H1 (cell line): ENCODE data around the gene MADD. TPM values are rescaled to one million over a fixed set of nuclear protein-coding genes. Genes with fewer than 3 reads are reported as not detected.

Experiments
- CTCF ChIA-PET: fragments of 300-600 bp; sonication (Branson Sonifier 250); formaldehyde crosslinking; loops from one replicate; lab custom pipeline; 2021; ENCODE audit not compliant: partially characterized antibody; lab: Charles Lee
- POLR2A ChIA-PET: fragments of 300-600 bp; sonication (Branson Sonifier 250); formaldehyde crosslinking; loops from one replicate; lab custom pipeline; 2021; ENCODE audit warnings: inconsistent platforms; ENCODE audit not compliant: partially characterized antibody; lab: Charles Lee
- DNase-seq, 2 experiments: peaks; one replicate each; pipeline versions ENCODE4 v3.0.0 to v3.0.0-alpha.2; 2010 to 2022; ENCODE audit warnings: low spot score in 2 of 2, low read depth in 1 of 2, mixed read lengths in 1 of 2
- FAIRE-seq: peaks from 2 replicates; lab custom pipeline; 2011; peaks lifted over from hg19 to GRCh38; lab: Jason Lieb, UNC
- H2AFZ ChIP-seq: 2 replicates; pipeline ENCODE4 v1.8.1; 2012; ENCODE audit warnings: low read length, inconsistent platforms
- H2AK5ac ChIP-seq: 2 replicates; pipeline ENCODE4 v1.6.1; 2013; ENCODE audit warnings: low read depth, low read length
- H2BK120ac ChIP-seq: replicated peaks from 2 replicates; pipeline ENCODE3; 2013; ENCODE audit warnings: low read depth, low read length, inconsistent platforms
- H2BK12ac ChIP-seq: 2 replicates; pipeline ENCODE4 v1.6.1; 2013; ENCODE audit warnings: low read depth, low read length
- H2BK15ac ChIP-seq: 2 replicates; pipeline ENCODE4 v1.6.1; 2013; ENCODE audit warnings: low read length
- H2BK20ac ChIP-seq: 2 replicates; pipeline ENCODE4 v1.6.1; 2013; ENCODE audit warnings: low read length
- H2BK5ac ChIP-seq: 2 replicates; pipeline ENCODE4 v1.6.1; 2013; ENCODE audit warnings: low read depth, low read length
- H3K14ac ChIP-seq: 2 replicates; pipeline ENCODE4 v1.6.1; 2013; ENCODE audit warnings: inconsistent platforms; ENCODE audit not compliant: insufficient read length
- H3K18ac ChIP-seq: 2 replicates; pipeline ENCODE4 v1.6.1; 2013; ENCODE audit warnings: low read length; ENCODE audit errors: extremely low read depth
- H3K23ac ChIP-seq: 2 replicates; pipeline ENCODE4 v1.6.1; 2013; ENCODE audit warnings: inconsistent platforms; ENCODE audit not compliant: insufficient read length
- H3K23me2 ChIP-seq: 2 replicates; pipeline ENCODE4 v1.6.1; 2013; ENCODE audit warnings: low read depth, low read length
- H3K27ac ChIP-seq: 2 replicates; pipeline ENCODE4 v1.6.1; 2011; ENCODE audit warnings: low read depth, low read length, inconsistent platforms
- H3K27me3 ChIP-seq, 4 experiments: replicated peaks in 1 of 4; 1 replicate in 1 of 4; 2 replicates in 3 of 4; pipeline versions ENCODE4 v1.6.1 to v1.8.1; 2011 to 2013; ENCODE audit warnings: low read length in 3 of 4, mild to moderate bottlenecking in 3 of 4, inconsistent platforms in 2 of 4, mixed read lengths in 2 of 4, moderate library complexity in 1 of 4; ENCODE audit not compliant: control insufficient read depth in 3 of 4, insufficient read depth in 3 of 4; ENCODE audit errors: extremely low read depth in 1 of 4
- H3K36me3 ChIP-seq, 4 experiments: 2 replicates each; pipeline versions ENCODE4 v1.6.1 to v1.8.1; 2011 to 2013; ENCODE audit warnings: mild to moderate bottlenecking in 4 of 4, low read length in 3 of 4, moderate library complexity in 2 of 4, control low read depth in 1 of 4, inconsistent platforms in 1 of 4; ENCODE audit not compliant: insufficient read depth in 4 of 4, control insufficient read depth in 2 of 4
- H3K4ac ChIP-seq: replicated peaks from 2 replicates; pipeline ENCODE3; 2013; ENCODE audit warnings: low read length, low read depth, mixed read lengths, inconsistent platforms; ENCODE audit not compliant: insufficient read length
- H3K4me1 ChIP-seq, 4 experiments: replicated peaks in 1 of 4; 1 replicate in 1 of 4; 2 replicates in 3 of 4; pipeline versions ENCODE4 v1.6.1 to v1.8.1; 2011 to 2013; ENCODE audit warnings: low read length in 3 of 4, inconsistent platforms in 2 of 4, mixed read lengths in 1 of 4; ENCODE audit not compliant: insufficient read depth in 4 of 4, control insufficient read depth in 3 of 4
- H3K4me2 ChIP-seq, 2 experiments: 2 replicates each; pipeline versions ENCODE4 v1.6.1 to v1.8.1; 2011 to 2013; ENCODE audit warnings: low read depth in 2 of 2, low read length in 2 of 2, control low read depth in 1 of 2, inconsistent platforms in 1 of 2, mild to moderate bottlenecking in 1 of 2; ENCODE audit not compliant: insufficient read depth in 1 of 2
- H3K4me3 ChIP-seq, 4 experiments: fragments of 200-600, 300-600 bp in 1 of 4; sonication (generic), shearing (Covaris generic), sonication (Bioruptor Twin) in 1 of 4; 2 replicates each; pipeline versions ENCODE4 v1.5.1 to v1.8.1; 2011 to 2016; ENCODE audit warnings: low read length in 4 of 4, low read depth in 3 of 4, control low read depth in 2 of 4, inconsistent platforms in 2 of 4, mild to moderate bottlenecking in 2 of 4, mixed read lengths in 1 of 4, moderate library complexity in 1 of 4; ENCODE audit not compliant: insufficient read depth in 2 of 4; ENCODE audit errors: extremely low read depth in 1 of 4
- H3K56ac ChIP-seq: replicated peaks from 2 replicates; pipeline ENCODE3; 2013; ENCODE audit warnings: low read depth, mild to moderate bottlenecking, mixed read lengths, low read length, inconsistent platforms; ENCODE audit not compliant: insufficient read length
- H3K79me1 ChIP-seq: 2 replicates; pipeline ENCODE4 v1.6.1; 2013; ENCODE audit warnings: low read depth, low read length, control low read depth
- H3K79me2 ChIP-seq, 2 experiments: 2 replicates each; pipeline versions ENCODE4 v1.6.1 to v1.8.1; 2012 to 2013; ENCODE audit warnings: low read length in 2 of 2, mild to moderate bottlenecking in 2 of 2, inconsistent platforms in 1 of 2; ENCODE audit not compliant: insufficient read depth in 2 of 2, control insufficient read depth in 1 of 2
- H3K9ac ChIP-seq, 4 experiments: replicated peaks in 1 of 4; 1 replicate in 1 of 4; 2 replicates in 3 of 4; pipeline versions ENCODE4 v1.6.1 to v1.8.1; 2011 to 2013; ENCODE audit warnings: low read depth in 3 of 4, low read length in 3 of 4, control low read depth in 2 of 4, mild to moderate bottlenecking in 2 of 4, moderate library complexity in 2 of 4, inconsistent platforms in 1 of 4; ENCODE audit errors: extremely low read depth in 1 of 4
- H3K9me3 ChIP-seq, 2 experiments: 2 replicates each; pipeline versions ENCODE4 v1.6.1 to v1.8.1; 2012 to 2013; ENCODE audit warnings: mild to moderate bottlenecking in 2 of 2, moderate library complexity in 2 of 2, control low read depth in 1 of 2, inconsistent platforms in 1 of 2, low read depth in 1 of 2, low read length in 1 of 2, mixed read lengths in 1 of 2; ENCODE audit not compliant: insufficient read depth in 2 of 2
- H4K20me1 ChIP-seq, 2 experiments: replicated peaks in 1 of 2; 2 replicates each; pipeline versions ENCODE3 to v1.8.1; 2011 to 2013; ENCODE audit warnings: inconsistent platforms in 2 of 2, low read length in 2 of 2, mild to moderate bottlenecking in 1 of 2; ENCODE audit not compliant: insufficient read depth in 2 of 2, control insufficient read depth in 1 of 2
- H4K5ac ChIP-seq: 2 replicates; pipeline ENCODE4 v1.6.1; 2013; ENCODE audit warnings: low read length, low read depth, mixed read lengths, inconsistent platforms; ENCODE audit not compliant: insufficient read length
- H4K8ac ChIP-seq: 2 replicates; pipeline ENCODE4 v1.8.0; 2013; ENCODE audit warnings: mild to moderate bottlenecking, moderate library complexity, low read length, inconsistent platforms; ENCODE audit not compliant: insufficient read depth; ENCODE audit errors: extremely low read depth
- H4K91ac ChIP-seq: replicated peaks from 2 replicates; pipeline ENCODE3; 2013; ENCODE audit warnings: low read length, mixed read lengths, inconsistent platforms; ENCODE audit not compliant: insufficient read length
- ASH2L ChIP-seq: fragments of 200-600, 300-600 bp; sonication (generic); IDR thresholded peaks from one replicate; pipeline ENCODE4 v1.7.1; 2017; ENCODE audit warnings: low read length
- BACH1 ChIP-seq: IDR thresholded peaks from 2 replicates; pipeline ENCODE4 v1.6.1; 2012; ENCODE audit warnings: low read length, improper control_type of control experiment
- BCL11A ChIP-seq, 2 experiments: IDR thresholded peaks; one replicate each; pipeline ENCODE4 v1.6.1; 2011; ENCODE audit warnings: low read depth in 2 of 2, low read length in 2 of 2, mild to moderate bottlenecking in 2 of 2
- BRCA1 ChIP-seq: IDR thresholded peaks from 2 replicates; pipeline ENCODE4 v1.6.1; 2012; ENCODE audit warnings: low read depth, low read length, improper control_type of control experiment
- CHD2 ChIP-seq: IDR thresholded peaks from 2 replicates; pipeline ENCODE4 v1.6.1; 2012; ENCODE audit warnings: low read length, improper control_type of control experiment
- CTCF ChIP-seq, 3 experiments: IDR thresholded peaks; 1 replicate in 2 of 3; 2 replicates in 1 of 3; pipeline versions ENCODE4 v1.5.1 to v1.6.1; 2011; ENCODE audit warnings: low read length in 3 of 3, mild to moderate bottlenecking in 3 of 3, inconsistent platforms in 2 of 3, low read depth in 1 of 3, moderate library complexity in 1 of 3; ENCODE audit not compliant: insufficient read depth in 1 of 3; ENCODE audit errors: control extremely low read depth in 1 of 3
- FOSL1 ChIP-seq: IDR thresholded peaks from 2 replicates; pipeline ENCODE4 v1.6.1; 2011; ENCODE audit warnings: mild to moderate bottlenecking, low read depth, low read length, moderate library complexity; ENCODE audit not compliant: insufficient read depth
- NANOG ChIP-seq: IDR thresholded peaks from 2 replicates; pipeline ENCODE4 v1.6.1; 2011; ENCODE audit warnings: low read length, low read depth, mild to moderate bottlenecking, inconsistent platforms; ENCODE audit not compliant: insufficient read depth, poor library complexity, severe bottlenecking
- SP1 ChIP-seq: IDR thresholded peaks from 2 replicates; pipeline ENCODE4 v1.6.1; 2011; ENCODE audit warnings: low read depth, low read length
- SP4 ChIP-seq: IDR thresholded peaks from 2 replicates; pipeline ENCODE4 v1.6.1; 2012; ENCODE audit warnings: low read length, inconsistent platforms
- SRF ChIP-seq: IDR thresholded peaks from 2 replicates; pipeline ENCODE4 v1.6.1; 2011; ENCODE audit warnings: mild to moderate bottlenecking, low read depth, low read length, moderate library complexity
- SUZ12 ChIP-seq: fragments of 200-600 bp; sonication (generic); IDR thresholded peaks from 2 replicates; pipeline ENCODE4 v1.6.1; 2012; ENCODE audit warnings: mild to moderate bottlenecking, inconsistent platforms, low read length, moderate library complexity, mixed read lengths
- TEAD4 ChIP-seq: IDR thresholded peaks from 2 replicates; pipeline ENCODE4 v1.6.1; 2012; ENCODE audit warnings: low read depth, low read length, inconsistent platforms, mixed read lengths
- WGBS, 2 experiments: shearing (Covaris generic) in 1 of 2; methylation state at CpG; one replicate each; pipeline versions ENCODE4 v1.1.6 to v1.1.7; 2013 to 2015; ENCODE audit warnings: low lambda C conversion rate in 2 of 2, mixed read lengths in 2 of 2, inconsistent platforms in 1 of 2, low coverage in 1 of 2, missing lambda C conversion rate in 1 of 2; ENCODE audit not compliant: insufficient replicate concordance in 2 of 2, insufficient coverage in 1 of 2, insufficient read length in 1 of 2; ENCODE audit errors: extremely low coverage in 1 of 2, missing lambda C conversion rate in 1 of 2; 5-methylcytosine and 5-hydroxymethylcytosine counted together
- polyA plus RNA-seq, 7 experiments: library from polyadenylated mRNA; depleted of rRNA in 3 of 7; stranded (reverse) in 5 of 7; unstranded in 2 of 7; fragments of >200 nt in 5 of 7; fragments of 200-250 nt in 2 of 7; gene quantifications; 1 replicate in 5 of 7; 2 replicates in 1 of 7; 4 replicates in 1 of 7; pipeline versions ENCODE4 v1.2.1 to v1.2.3, GENCODE V29; 2011 to 2013; ENCODE audit warnings: missing spikeins in 2 of 7, mixed read lengths in 2 of 7
- total RNA-seq: library from RNA; stranded (reverse); fragmentation: NEBNext Ultra II Directional; extraction: Animal tissue kit (Norgen Biotek cat#: 25700); gene quantifications from 2 replicates; pipeline ENCODE4 v1.2.1, GENCODE V29; 2021

Gene MADD
- total and polyA plus RNA-seq, 2 of the 8 experiments (the other 6 are each of a cell fraction or from before 2014, with no cell fraction given): 32.5 to 45.4 TPM

DNA sequence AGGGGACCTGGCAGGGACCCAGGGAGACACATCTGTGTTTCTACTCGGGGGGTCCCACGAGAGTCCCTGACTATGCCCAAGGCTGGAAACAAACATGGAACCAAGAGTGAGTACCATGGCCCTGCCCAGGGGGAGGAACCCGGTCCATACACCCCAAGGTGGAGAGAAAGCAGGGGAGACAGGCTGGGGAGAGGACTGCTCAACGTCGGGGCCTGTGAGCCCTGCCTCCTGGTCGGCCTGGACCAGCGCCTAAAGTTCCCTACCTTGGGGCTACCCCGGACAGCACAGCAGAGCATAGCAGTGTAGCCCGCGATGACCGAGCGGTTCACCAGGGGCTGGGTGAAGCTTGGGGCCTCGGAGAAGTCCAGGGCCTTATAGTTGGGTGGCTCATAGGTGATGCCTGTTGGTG is 62.4 kb downstream of the MADD start:
- Histone ChIP-seq H2BK12ac (no peak overlapping the region), H4K8ac (no peak overlapping the region), H3K4ac (no peak overlapping the region), H2BK15ac (no peak overlapping the region), H2BK20ac (no peak overlapping the region), H4K5ac (no peak overlapping the region), H3K4me1 (no peaks in the 10 kb centered on the region), H3K56ac (no peak overlapping the region), H3K14ac (no peak overlapping the region), H3K23me2 (no peaks in the 10 kb centered on the region), H3K23ac (no peak overlapping the region), H3K9me3 (no peaks in the 10 kb centered on the region), H2BK120ac (no peak overlapping the region), H3K9ac (no peak overlapping the region), H4K91ac (no peak overlapping the region), H3K79me2 (no peaks in the 10 kb centered on the region), H3K27me3 (no peaks in the 10 kb centered on the region), H4K20me1 (peaks cover 0 to 2% of the 10 kb centered on the region in 2 experiments), H3K27ac (no peak overlapping the region), H2AFZ (no peak overlapping the region), H2BK5ac (no peak overlapping the region), H3K18ac (no peak overlapping the region), H2AK5ac (no peak overlapping the region), H3K4me2 (no peak overlapping the region), H3K36me3 (peaks cover 0 to 12% (median 2%) of the 10 kb centered on the region in 4 experiments; a peak in 5 of 8 replicates), H3K4me3 (no peak overlapping the region), H3K79me1 (no peaks in the 10 kb centered on the region; the same call in 1 of the 2 replicates)
- WGBS, 2 experiments: 95% methylated on average over 13 of the region's 13 CpGs; no CpG with 5 or more reads in 1 of the 2 experiments
- DNase-seq (no peak), FAIRE-seq (no peak)
- POLR2A ChIA-PET: interaction anchor here (1.1 kb wide), 1 partner anchor 22 kb away, joined by 3 read pairs; no protein-coding TSS in a partner anchor
- CTCF ChIA-PET: interaction anchor here (1.0 kb wide), 1 partner anchor 23 kb away, joined by 6 read pairs; no protein-coding TSS in a partner anchor
- TF ChIP-seq BCL11A (IDR thresholded peaks at IDR 0.05; ENCODE audit: low read depth in 2 of 2, low read length in 2 of 2): no peak
- TF ChIP-seq ASH2L: no peak
- TF ChIP-seq SRF: no peak
- no peak for TF ChIP-seq SP1
- TF ChIP-seq FOSL1: no peak
- no peak for TF ChIP-seq SP4
- no peak for TF ChIP-seq CTCF (IDR thresholded peaks at IDR 0.05; ENCODE audit: control extremely low read depth in 1 of 3, insufficient read depth in 1 of 3, low read depth in 1 of 3, low read length in 3 of 3)
- TF ChIP-seq TEAD4: no peak
- TF ChIP-seq BRCA1: no peak
- TF ChIP-seq BACH1: no peak
- no peak for TF ChIP-seq SUZ12
- TF ChIP-seq NANOG: no peak
- no peak for TF ChIP-seq CHD2
